PC-9 (cell line): ENCODE data around the gene MICAL3. TPM values are rescaled to one million over a fixed set of nuclear protein-coding genes. Genes with fewer than 3 reads are reported as not detected.
A peak's percentile ranks its signal among the peaks of the same experiment; 100 is the strongest.
"Not testable (repeated sequence)": the region's sequence is repeated elsewhere in the genome, so short reads cannot be mapped to it uniquely, and the experiment has no call there.

ENCODE experiments used
- BruUV-seq: library from RNA; stranded (reverse); fragments of 400-500 nt; replicated peaks from 2 replicates; lab custom pipeline; 2021; lab: Mats Ljungman, UMichigan
- CTCF ChIA-PET: fragments of 300-600 bp; sonication (Branson Sonifier 250); formaldehyde crosslinking; loops from one replicate; lab custom pipeline; 2022; ENCODE audit warnings: antibody characterized with exemption; lab: Charles Lee
- POLR2A ChIA-PET: fragments of 300-600 bp; sonication (Branson Sonifier 250); formaldehyde crosslinking; loops from one replicate; lab custom pipeline; 2022; ENCODE audit warnings: antibody characterized with exemption; ENCODE audit not compliant: unreplicated experiment; lab: Charles Lee
- DNase-seq, 2 experiments: peaks; one replicate each; pipeline versions ENCODE4 v3.0.0 to v3.0.0-alpha.2; 2015 to 2022; ENCODE audit warnings: mixed read lengths in 1 of 2
- H2AFZ ChIP-seq: fragments of 200-600 bp; sonication (generic); 2 replicates; pipeline ENCODE4 v1.8.1; 2017; ENCODE audit warnings: antibody characterized with exemption
- H3F3A ChIP-seq: fragments of 200-600 bp; sonication (generic); 2 replicates; pipeline ENCODE4 v1.8.1; 2017; ENCODE audit warnings: antibody characterized with exemption, mild to moderate bottlenecking, low read depth; ENCODE audit not compliant: insufficient read depth
- H3K27ac ChIP-seq: fragments of 200-600 bp; sonication (generic); 2 replicates; pipeline ENCODE4 v1.6.1; 2016; ENCODE audit warnings: mixed run types
- H3K27me3 ChIP-seq: fragments of 200-600 bp; sonication (generic); 2 replicates; pipeline ENCODE4 v1.6.1; 2016; ENCODE audit warnings: low read depth, mixed run types; ENCODE audit not compliant: insufficient read depth
- H3K36me3 ChIP-seq: fragments of 200-600 bp; sonication (generic); 2 replicates; pipeline ENCODE4 v1.6.1; 2016; ENCODE audit warnings: low read depth, mixed run types
- H3K4me1 ChIP-seq: fragments of 200-600 bp; sonication (generic); replicated peaks from 2 replicates; pipeline ENCODE4 v1.6.1; 2016; ENCODE audit warnings: mixed run types; ENCODE audit not compliant: insufficient read depth
- H3K4me2 ChIP-seq: fragments of 200-600 bp; sonication (generic); 2 replicates; pipeline ENCODE4 v1.6.1; 2017; ENCODE audit warnings: mixed run types
- H3K4me3 ChIP-seq: fragments of 200-600 bp; sonication (generic); 2 replicates; pipeline ENCODE4 v1.6.1; 2016; ENCODE audit warnings: mixed run types
- H3K79me2 ChIP-seq: fragments of 200-600 bp; sonication (generic); 2 replicates; pipeline ENCODE4 v1.6.1; 2017; ENCODE audit warnings: low read depth, mixed run types
- H3K9me2 ChIP-seq: fragments of 200-600 bp; sonication (generic); 2 replicates; pipeline ENCODE4 v1.8.1; 2017; ENCODE audit warnings: mild to moderate bottlenecking; ENCODE audit not compliant: insufficient read depth
- H3K9me3 ChIP-seq: fragments of 200-600 bp; sonication (generic); 2 replicates; pipeline ENCODE4 v1.8.1; 2016; ENCODE audit warnings: low read depth; ENCODE audit not compliant: insufficient read depth
- H4K20me1 ChIP-seq: fragments of 200-600 bp; sonication (generic); 2 replicates; pipeline ENCODE4 v1.8.1; 2017; ENCODE audit not compliant: insufficient read depth
- EZH2 ChIP-seq: fragments of 200-600 bp; sonication (generic); IDR thresholded peaks from 2 replicates; pipeline ENCODE4 v1.8.0; 2017; ENCODE audit warnings: antibody characterized with exemption, low read depth
- intact Hi-C: fragments of 100-400 bp; cut with micrococcal nuclease; formaldehyde crosslinking; loops from one replicate; pipeline ENCODE4 v1.10.0; 2022; ENCODE audit not compliant: unreplicated experiment
- total RNA-seq: library from RNA; stranded (reverse); gene quantifications from 2 replicates; pipeline ENCODE4 v1.2.3, GENCODE V29; 2021
- TF ChIP-seq, protein P1 (sequence below): fragments of 200-600 bp; sonication (generic); conservative IDR thresholded peaks from 2 replicates; pipeline ENCODE4 v1.6.1; 2017; ENCODE audit warnings: mixed run types, antibody characterized with exemption, mild to moderate bottlenecking, moderate library complexity

MICAL3 gene
- total RNA-seq, 1 experiment from 2014 or later: 27.4 TPM

DNA sequence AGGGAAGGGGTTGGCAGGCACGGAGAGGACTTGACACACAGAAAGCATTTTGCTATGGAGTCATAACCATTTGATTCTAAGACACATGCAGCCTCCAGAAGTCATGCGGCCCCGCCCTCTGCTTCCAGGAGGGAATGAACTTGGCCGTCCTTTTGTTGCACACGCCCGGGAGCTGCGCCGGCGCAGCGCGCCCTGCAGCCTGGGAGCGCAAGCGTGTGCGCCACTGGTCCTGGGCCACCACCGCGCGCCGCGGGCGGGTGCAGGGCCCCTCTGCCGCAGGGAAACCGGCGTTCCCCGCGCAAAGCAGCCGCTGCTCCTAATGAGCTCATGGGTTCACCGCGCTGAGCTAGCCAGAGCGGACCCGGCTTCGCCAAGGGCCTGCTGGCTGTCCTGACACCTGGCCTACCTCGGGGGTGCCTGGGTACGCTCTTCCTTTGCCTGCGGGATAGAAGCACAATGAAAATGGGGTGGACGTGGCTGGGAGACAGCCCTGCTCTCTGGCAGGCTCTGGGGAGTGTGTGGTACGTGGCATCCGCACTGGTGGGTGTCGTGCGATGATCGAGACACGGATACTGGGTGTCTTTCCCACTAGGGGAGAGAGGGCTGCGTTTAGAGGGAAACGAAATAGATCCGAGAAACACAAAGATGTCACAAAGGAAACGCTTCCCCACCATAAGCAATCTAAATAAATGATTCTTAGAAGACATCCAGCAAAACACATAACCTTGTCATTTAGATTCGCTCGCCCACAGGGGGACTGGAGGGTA lies 669 bp downstream of the MICAL3 start:
- H3K79me2 ChIP-seq: no peaks in the 10 kb centered on the region
- H4K20me1 ChIP-seq: no peaks in the 10 kb centered on the region
- POLR2A ChIA-PET: no interaction called here
- CTCF ChIA-PET: interaction anchor here (0.5 kb wide), 1 partner anchor 238 kb away, joined by 6 read pairs; no protein-coding TSS in a partner anchor
- TF ChIP-seq, protein P1, sequence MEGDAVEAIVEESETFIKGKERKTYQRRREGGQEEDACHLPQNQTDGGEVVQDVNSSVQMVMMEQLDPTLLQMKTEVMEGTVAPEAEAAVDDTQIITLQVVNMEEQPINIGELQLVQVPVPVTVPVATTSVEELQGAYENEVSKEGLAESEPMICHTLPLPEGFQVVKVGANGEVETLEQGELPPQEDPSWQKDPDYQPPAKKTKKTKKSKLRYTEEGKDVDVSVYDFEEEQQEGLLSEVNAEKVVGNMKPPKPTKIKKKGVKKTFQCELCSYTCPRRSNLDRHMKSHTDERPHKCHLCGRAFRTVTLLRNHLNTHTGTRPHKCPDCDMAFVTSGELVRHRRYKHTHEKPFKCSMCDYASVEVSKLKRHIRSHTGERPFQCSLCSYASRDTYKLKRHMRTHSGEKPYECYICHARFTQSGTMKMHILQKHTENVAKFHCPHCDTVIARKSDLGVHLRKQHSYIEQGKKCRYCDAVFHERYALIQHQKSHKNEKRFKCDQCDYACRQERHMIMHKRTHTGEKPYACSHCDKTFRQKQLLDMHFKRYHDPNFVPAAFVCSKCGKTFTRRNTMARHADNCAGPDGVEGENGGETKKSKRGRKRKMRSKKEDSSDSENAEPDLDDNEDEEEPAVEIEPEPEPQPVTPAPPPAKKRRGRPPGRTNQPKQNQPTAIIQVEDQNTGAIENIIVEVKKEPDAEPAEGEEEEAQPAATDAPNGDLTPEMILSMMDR: no peak
- TF ChIP-seq EZH2: no peak
- H3K36me3 ChIP-seq: no peaks in the 10 kb centered on the region
- peak overlapping the region; percentile 71 for H3K4me3 ChIP-seq
- H2AFZ ChIP-seq: peak overlapping the region; percentile 93
- peak overlapping the region; percentile 93 for H3K4me2 ChIP-seq
- no peaks in the 10 kb centered on the region for H3K9me2 ChIP-seq
- BruUV-seq: no TSS peak
- H3F3A ChIP-seq: peaks cover 12% of the 10 kb centered on the region; the same call in 1 of the 2 replicates
- H3K27ac ChIP-seq: no peak overlapping the region
- intact Hi-C loops: loop anchor here (1.0 kb wide), 1 partner anchor 53 kb away; no protein-coding TSS in a partner anchor
- peaks cover 5% of the 10 kb centered on the region; the same call in 1 of the 2 replicates for H3K4me1 ChIP-seq
- peak; percentile 60 for DNase-seq
- H3K9me3 ChIP-seq: no peaks in the 10 kb centered on the region
- no peaks in the 10 kb centered on the region for H3K27me3 ChIP-seq

DNA sequence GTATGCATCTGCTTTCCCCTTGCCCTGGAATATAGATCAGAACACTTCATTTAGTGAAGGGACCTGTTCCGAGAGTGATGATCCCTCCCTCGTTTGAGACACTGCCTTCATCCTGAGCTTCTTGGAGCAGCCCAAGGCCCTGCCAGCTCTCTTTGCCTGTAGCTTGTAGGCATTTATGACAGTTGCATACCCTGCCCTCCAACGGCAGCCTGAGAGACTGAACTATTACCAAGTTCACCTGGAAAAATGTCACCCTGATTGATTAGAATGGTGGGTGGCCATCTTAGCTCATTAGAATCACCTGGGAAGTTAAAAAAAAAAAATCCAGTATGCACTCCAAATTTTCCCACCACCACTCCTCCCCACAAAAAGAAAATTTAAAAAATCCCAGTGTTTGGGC lies 1.5 kb downstream of the MICAL3 start:
- Histone ChIP-seq H4K20me1 (no peaks in the 10 kb centered on the region), H3K9me2 (no peaks in the 10 kb centered on the region), H2AFZ (no peak overlapping the region), H3K27me3 (no peaks in the 10 kb centered on the region), H3K36me3 (no peaks in the 10 kb centered on the region), H3K4me1 (peaks cover 5% of the 10 kb centered on the region; the same call in 1 of the 2 replicates), H3K4me2 (peak overlapping the region; percentile 93), H3K4me3 (peak overlapping the region; percentile 71; the same call in 1 of the 2 replicates), H3K79me2 (no peaks in the 10 kb centered on the region), H3K27ac (no peak overlapping the region), H3K9me3 (no peaks in the 10 kb centered on the region), H3F3A (peaks cover 12% of the 10 kb centered on the region; the same call in 1 of the 2 replicates)
- CTCF ChIA-PET: no interaction called here
- BruUV-seq: no TSS peak
- no peak for DNase-seq
- POLR2A ChIA-PET: no interaction called here
- TF ChIP-seq, protein P1: no peak
- no peak for TF ChIP-seq EZH2
- intact Hi-C loops: no loop called here

DNA sequence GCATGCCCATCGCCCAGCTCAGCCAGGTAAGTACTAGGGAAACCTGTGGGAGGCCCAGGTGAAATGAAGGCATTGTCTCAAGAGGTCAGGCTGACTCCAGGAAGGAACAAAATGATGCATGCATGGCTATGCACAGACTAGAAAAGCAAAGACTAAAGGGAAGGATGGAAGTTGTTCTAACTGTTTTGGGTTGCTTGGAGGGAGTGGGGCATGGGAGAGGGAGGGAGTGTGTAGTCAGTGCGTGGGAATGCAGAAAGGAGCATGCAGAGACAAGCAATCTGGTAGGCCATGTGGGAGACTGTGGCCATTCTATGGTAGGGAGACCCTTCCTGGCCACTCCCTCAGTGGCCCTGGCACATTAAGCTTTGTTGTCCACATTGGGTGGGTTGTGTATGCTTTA lies 2.9 kb downstream of the MICAL3 start:
- Histone ChIP-seq H3K27ac (no peak overlapping the region), H3F3A (peaks cover 12% of the 10 kb centered on the region; the same call in 1 of the 2 replicates), H3K4me1 (peaks cover 5% of the 10 kb centered on the region; the same call in 1 of the 2 replicates), H3K79me2 (no peaks in the 10 kb centered on the region), H3K36me3 (no peaks in the 10 kb centered on the region), H3K4me3 (no peak overlapping the region), H3K9me2 (no peaks in the 10 kb centered on the region), H3K9me3 (no peaks in the 10 kb centered on the region), H2AFZ (no peak overlapping the region), H3K4me2 (no peak overlapping the region), H4K20me1 (no peaks in the 10 kb centered on the region), H3K27me3 (no peaks in the 10 kb centered on the region)
- ChIA-PET POLR2A (no interaction called here), CTCF (no interaction called here)
- TF ChIP-seq EZH2: no peak
- TF ChIP-seq, protein P1: no peak
- intact Hi-C loops: no loop called here
- no TSS peak for BruUV-seq
- no peak for DNase-seq

DNA sequence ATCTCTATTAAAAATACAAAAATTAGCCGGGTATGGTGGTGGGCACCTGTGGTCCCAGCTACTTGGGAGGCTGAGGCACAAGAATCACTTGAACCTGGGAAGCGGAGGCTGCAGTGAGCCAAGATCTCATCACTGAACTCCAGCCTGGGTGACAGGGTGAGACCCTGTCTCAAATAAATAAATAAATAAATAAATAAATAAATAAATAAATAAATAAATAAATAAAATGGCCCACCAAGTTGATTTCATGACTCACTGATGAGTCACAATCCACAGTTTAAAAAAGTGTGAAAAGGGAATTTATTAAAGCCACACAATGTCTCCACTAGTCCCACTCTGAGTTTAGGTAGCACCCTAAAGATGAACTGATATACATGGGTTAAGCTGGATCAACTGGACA lies 3.6 kb downstream of the MICAL3 start:
- DNase-seq, H3K9me2 ChIP-seq, BruUV-seq, H3K27me3 ChIP-seq, CTCF ChIA-PET, H3K79me2 ChIP-seq, H3K4me2 ChIP-seq, H3K9me3 ChIP-seq, H3K36me3 ChIP-seq, POLR2A ChIA-PET, H3K4me1 ChIP-seq, H2AFZ ChIP-seq, intact Hi-C loops, H3K4me3 ChIP-seq, H3K27ac ChIP-seq, H4K20me1 ChIP-seq: not testable (repeated sequence)
- peaks cover 12% of the 10 kb centered on the region; the same call in 1 of the 2 replicates for H3F3A ChIP-seq
